GM19351 (cell line): ENCODE results near the gene STK39.
A peak's percentile ranks its signal among the peaks of the same experiment; 100 is the strongest.

Experiments used
- ATAC-seq: cut with Tn5 transposase; IDR thresholded peaks from one replicate; pipeline ENCODE4 v1.9.1; 2021; ENCODE audit warnings: mild to moderate bottlenecking, moderate library complexity; ENCODE audit not compliant: unreplicated experiment

The STK39 gene

DNA sequence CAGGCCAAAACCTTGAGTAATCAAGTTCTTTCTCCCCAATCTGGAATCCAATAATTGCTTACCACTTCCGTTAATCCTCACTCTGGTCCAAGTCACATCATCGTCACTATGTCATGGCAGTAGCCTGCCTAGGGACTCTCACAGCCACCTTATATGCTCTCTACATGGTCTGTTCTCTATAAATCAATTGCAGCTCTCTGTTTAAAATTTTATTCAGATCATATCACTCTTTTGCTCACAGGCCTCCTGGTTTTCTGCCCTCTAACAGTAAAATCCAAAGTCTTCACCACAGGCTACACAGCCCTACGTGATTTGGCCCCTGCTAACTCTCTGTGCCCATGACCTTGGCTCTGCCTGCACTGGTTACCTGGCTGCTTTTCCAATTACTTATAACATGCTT is 188.7 kb downstream of the STK39 start:
- no peak for ATAC-seq

DNA sequence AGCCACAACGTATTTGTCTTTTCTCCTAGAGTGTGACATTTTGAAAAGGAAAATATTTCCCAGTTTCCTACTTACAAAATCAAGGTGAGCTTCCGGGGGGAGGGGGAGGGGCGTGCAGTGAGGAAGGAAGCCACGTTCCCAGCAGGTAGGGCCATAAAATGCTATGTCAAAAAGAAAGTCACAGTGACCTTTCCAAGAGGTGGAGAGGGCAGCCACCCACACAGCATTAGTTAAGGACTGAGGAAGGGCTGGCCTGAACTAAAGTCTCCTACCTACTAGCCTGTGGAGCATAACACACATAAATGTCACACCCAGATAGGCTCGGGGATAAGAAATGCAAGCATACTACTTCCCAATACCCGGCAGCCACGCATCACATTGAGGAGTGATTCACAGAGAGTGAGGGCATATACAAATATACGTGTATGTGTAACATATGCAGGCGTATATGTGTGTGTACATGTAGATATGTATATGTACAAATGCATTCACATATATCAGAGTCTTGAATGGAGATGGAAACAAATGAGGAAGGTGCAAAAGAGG is 191.1 kb downstream of the STK39 start:
- no peak for ATAC-seq

DNA sequence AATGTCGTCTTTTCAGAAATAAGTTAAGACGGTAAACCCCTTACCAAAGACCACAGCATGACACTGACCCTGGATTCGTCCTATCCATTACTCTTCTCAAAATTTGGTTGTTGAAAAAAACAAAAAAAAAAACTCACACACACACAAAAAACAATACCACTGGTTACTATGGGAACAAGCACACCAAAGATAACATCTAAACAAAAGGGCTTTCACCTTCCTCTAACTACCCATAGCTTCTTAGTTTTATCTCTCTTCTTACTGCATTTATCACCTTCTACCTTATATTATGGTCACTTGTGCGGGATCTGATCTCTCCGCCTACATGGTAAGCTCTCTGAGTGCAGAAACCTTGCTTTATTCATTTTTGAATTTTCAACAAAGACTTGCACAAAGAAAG is 192.7 kb downstream of the STK39 start:
- ATAC-seq, result no peak

DNA sequence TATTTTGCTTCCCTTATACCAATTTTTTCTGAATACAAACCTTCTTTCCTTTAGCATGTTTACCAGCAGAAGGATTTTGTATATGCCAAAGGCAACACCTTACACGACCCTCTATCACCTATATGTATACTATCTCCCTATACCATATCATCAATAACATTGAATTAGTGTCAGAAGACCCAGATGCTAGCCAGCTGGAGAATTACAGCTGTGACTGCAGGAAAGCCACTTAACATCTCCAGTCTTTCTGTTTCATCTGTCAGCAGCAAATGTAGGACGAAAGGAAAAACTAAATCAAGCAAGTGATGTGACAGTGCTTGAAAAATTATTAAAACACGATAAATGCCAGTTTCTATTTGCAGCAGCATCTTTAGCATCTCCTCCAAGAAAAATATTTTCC is 193.7 kb downstream of the STK39 start:
- no peak for ATAC-seq

DNA sequence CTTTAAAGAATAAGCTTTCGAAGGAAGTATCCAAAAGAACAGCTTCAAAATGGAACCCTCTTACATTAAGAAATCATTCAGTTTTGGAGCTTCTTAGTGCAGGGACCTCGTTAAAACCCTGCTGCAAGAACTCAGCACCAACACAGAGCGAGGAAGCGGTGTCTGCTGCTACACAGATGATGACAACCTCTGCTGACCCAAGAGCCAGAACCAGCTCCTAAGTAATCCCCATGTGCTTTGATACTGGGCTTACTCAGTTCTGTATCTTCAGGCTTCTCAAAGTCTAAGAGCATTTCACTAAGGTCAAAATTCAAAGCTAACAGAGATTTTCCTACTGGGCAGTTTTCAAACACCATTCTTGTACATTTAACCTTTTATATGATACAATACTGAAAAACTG is 194.6 kb downstream of the STK39 start:
- ATAC-seq, result no peak

DNA sequence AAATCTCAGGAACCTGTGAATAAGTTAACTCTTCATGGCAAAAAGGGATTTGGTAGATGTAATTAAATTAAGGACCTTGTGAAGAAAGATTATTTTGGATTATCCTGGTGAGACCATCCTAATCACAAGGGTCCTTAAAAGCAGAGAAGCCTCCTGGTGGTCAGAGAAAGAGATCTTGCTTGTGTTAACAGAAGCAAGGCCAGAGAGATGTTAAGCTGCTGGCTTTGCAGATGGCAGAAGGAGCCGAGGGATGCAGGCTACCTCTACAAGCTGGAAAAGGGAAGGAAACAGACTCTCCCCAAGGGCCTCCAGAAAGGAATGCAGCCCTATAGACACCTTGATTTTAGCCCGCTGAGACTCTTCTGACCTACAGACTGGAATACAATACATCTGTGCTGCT is 197.0 kb downstream of the STK39 start:
- no peak for ATAC-seq

DNA sequence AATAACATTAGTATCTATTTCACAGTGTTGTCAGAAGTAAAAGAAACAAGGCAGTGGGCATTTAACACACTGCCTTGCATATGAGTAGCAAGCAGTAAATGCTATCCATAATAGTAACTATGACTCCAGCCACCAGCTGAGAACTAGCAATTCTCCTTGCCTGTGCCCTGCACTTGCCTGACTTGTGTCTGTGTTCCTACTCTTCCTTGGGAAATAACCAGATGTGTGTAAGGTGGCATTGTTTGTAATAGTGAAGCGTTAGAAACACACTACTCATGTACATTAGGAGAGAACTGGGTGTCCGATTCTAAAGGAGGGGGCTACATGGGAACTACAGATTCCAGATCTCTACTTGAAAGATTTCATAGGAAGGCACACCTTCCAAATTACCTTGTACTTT is 197.8 kb downstream of the STK39 start:
- ATAC-seq, result no peak

DNA sequence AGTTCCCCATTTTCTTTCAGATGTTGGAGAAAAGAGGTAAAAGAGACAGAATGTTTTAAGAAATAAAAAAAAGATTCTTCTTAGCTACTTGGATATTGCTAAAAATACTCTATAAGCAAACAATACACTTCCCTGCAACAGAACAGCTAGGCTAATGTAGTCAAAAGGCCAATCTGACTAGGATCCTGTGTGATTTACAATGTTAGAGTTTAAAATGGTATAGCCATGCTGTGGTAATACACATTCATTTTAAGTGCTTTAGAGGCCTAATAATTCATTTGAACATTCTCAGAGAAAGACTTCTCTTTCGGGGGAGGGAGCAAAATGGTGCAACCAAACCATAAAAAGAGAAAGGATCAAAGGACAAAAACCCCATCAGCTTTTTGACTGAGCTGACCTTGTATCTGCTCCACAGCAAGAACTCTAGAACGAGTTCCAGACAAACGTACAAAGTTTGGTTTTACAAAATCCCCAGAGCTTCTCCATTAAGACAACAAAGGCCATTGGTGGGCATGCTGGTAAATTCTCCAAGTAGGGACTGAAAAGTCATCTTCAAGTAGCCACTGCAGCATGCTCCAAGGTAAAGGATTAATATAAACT is 200.2 kb downstream of the STK39 start:
- ATAC-seq, result no peak

DNA sequence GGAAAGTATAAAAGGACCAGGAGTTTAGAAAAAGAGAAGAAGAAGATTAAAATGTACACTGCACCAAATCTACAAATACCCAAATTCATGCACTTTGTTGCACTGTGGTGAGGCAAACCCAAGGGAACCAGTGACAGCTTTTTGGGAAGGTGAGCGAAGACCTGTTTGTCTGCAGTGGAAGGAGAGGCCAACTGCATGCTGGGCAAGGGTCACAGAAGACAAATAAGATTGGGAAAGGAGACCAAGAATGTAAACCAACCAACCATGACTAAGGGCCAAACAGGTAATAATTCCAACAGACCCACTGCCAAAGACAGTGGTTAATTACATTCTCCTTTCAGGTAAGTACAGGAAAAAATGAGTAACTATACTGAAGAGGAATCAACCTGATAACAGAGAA is 202.8 kb downstream of the STK39 start:
- ATAC-seq, result no peak

DNA sequence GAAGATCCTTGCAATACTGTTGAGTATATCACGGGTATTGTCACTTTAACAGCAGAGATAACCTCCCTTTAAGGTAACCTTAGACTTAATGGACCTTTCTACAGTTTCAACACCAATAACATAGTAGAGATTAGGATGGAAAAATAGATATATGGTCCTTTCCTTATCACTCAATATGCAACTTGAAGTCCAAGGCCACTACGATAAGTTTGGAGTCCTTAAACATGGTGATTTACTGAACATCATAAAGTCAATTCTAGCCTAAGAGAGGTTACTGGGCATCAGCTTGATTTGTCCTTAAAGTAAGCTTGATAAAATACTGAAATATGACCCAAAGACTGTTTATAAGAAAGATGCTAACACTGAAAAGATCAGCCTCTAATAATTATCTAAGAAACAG is 203.2 kb downstream of the STK39 start:
- ATAC-seq, result no peak

DNA sequence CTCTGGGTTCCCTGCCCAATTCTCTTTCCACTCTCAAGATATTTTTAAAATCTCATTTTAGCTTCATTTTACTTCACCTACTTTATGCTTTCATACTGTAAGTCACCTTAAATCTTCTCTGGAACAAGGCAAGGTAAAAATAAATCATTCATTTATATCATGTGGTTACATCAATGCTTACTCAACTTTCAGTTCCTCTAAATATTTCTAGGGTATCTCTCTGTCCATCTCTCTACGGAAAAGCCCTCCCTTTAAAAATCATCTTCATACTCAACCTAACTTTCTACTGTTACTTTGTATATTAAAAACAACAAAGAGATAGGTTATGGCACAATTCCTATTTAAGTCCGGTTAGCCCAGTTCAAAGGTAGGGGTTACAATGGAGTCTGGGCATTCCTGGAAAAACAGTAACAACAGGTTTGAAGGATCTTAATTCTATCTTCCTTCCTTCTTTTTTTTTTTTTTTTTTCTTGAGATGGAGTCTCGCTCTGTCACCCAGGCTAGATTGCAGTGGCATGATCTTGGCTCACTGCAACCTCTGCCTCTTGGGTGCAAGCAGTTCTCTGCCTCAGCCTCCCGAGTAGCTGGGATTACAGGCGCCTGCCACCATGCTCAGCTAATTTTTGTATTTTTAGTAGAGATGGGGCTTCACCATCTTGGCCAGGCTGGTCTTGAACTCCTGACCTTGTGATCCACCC is 205.1 kb downstream of the STK39 start:
- peak; percentile 94 for ATAC-seq

DNA sequence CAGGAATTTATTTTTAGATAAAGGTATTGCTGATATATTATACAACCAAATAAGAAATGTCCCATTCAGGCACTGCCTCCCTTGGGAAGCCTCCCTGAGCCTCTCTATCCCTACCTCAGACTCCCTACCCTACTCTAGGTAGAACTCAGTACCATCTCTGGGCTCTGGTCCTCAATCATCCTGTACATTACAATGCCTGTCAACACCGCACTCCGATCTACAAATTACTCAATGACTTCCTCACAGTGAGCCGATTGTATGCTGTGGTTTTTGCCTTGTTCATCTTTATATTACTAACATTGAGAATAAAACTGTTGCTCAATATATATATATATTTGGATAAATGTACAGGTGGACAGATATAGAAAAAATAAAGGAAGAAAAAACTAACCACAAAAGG is 207.5 kb downstream of the STK39 start:
- ATAC-seq, result peak; percentile 33

DNA sequence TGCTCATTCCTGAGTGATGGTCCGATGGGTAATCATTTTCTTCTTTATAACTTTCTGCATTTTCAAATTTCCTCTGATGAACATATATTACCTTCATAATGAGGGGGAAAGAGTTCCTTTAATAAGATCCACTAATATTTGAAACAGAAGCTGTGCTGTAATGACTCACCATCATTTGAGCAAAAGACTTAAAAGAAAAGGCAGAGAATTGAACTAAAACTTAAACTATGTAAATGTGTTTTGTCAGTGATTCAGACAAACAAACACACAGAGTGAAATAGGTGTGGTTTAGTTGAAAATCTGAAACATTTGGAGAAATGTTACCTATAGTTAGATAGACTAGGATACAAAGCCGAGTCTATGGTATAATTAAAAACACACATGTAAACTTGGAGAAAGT is 209.6 kb downstream of the STK39 start:
- ATAC-seq, result no peak

DNA sequence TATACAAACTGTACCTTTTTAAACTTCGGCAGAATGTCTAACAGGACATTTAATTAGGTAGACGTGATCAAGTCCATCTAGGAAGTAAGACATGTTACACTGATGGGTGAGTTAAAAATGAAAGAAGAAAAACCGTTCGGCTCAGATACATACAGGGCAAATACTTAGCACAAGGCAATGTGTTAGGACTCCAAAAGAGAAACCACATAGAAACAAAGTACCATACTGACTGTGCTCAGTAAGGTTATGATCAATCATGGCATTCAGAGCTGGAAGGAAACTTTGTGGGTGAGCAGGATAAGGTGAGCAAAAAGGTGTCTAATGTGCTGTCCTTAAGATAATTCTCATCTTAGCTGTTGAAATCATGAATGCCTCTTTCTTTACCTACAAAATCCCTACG is 211.9 kb downstream of the STK39 start:
- peak; percentile 63 for ATAC-seq

DNA sequence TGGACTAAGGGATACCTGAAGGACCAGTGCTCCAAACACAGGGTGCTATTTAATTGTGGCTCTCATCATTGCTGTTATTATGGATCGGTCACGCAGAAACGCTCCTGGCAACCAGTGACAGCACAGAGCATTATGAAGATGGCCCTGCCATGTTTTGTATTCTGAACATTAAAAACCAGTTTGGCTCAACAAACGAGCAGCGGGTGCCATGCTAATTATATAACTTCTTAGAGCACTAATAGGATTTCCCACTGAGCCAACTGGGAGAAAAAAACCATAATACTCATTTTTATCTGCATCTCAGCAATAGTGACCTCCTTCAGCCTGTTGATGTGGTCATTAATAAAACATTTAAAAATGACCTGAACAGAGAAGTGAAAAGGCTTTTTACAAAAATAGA is 212.8 kb downstream of the STK39 start:
- ATAC-seq, result no peak

DNA sequence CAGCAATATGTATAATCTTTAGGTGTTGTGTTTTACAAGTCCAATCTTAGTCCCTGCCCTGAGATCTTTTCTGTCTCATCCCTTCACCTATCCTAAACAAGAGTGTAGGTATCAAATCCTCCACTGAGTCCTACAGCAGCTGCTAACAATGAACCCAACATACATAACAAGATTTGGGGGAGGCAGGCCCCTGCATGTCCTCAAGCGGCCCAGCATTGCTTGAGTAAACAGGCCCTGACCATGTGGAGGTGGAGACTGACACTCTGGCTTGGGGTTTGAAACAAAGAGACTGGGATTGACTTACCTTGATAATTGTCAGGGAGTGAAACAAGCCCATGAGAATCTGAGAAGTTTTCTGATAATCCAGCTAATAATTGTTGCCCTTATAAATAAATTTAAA is 213.4 kb downstream of the STK39 start:
- no peak for ATAC-seq

DNA sequence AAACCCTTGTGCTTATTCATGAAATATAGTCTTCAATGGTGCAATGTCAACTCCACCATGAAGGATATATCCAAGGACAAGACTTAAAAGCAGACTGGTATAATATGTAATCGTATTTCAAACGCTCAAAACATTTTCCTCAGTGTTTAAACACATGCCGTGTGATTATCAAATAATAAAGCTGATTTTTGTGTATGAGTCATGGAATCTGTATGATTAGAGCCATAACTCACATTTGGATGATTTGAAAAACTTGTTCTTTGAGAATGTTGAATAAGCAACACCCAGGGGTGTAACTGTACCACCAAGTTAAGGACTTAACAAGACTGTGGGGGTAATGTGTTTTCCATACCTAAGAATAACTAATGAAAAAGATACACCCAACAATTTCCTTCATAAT is 215.3 kb downstream of the STK39 start:
- no peak for ATAC-seq

DNA sequence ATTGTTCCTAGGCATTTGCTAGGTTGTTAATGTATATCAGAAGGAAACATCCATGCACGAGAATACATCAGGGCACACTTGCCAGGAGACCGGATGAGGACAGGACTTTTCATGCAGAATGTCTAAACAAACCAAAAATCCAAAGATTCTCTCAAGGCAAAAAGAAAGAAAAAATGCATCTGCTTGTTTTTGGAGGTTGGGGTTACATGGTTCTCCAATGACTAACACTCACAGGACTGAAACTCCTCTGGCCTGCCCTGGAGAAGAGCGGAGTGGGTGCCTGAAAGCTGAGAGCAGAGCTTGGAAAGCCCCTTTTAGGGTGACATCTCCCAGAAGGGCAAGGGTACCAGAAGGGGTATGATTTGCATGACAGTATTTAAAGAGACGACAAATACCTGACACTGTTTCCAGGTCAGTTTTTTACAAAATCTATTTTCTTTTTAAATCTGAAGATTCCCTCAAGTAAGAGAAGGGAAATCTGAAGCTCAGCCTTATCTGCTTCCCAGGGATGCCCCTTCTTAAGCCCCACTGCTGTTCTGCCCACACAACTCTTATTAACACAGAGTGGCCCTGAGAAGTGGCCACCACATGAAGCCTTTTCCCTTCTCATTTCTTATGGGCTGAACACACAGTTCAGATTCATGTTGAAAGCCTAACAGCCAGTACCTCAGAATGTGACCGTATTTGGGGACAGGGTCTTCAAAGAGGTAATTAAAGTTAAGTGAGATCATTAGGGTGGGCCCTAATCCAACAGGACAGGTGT is 216.4 kb downstream of the STK39 start:
- peak; percentile 77 for ATAC-seq

DNA sequence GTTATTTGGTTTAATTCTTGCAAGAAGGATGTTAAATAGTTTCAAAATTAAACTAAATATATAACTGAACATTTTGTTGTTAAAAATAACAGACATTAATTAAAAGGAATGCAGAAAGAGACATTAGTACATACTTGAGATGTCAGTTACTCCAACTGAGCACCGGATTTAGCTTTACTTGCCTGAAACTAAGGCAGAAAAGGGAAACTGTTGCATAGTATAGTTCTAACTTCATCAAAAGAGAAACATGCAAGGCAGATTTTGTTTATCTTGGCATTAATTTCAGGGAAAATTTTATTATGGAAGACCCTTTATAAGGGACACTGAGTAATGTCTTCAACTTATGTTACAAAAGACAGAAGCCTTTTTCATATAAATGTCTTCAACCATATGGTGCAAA is 218.3 kb downstream of the STK39 start:
- ATAC-seq, result no peak

DNA sequence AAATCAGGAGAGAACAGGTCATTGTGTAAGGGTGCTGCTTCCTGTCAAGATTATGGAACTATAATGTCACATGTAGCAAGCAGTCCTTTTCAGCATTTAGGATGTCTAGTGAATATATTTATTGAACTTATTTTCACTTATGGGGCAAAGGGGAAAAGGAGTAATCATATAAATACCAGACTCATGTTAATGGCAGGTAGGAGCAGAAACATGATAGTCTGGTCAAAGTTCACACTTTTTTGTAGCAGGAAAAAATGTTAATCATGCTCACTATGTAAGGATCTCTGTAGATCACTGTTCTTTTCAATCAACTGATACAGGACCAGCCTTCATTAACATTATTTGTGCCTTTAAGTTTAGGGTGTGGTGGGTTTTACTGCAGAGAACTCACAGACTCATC is 219.0 kb downstream of the STK39 start:
- no peak for ATAC-seq

DNA sequence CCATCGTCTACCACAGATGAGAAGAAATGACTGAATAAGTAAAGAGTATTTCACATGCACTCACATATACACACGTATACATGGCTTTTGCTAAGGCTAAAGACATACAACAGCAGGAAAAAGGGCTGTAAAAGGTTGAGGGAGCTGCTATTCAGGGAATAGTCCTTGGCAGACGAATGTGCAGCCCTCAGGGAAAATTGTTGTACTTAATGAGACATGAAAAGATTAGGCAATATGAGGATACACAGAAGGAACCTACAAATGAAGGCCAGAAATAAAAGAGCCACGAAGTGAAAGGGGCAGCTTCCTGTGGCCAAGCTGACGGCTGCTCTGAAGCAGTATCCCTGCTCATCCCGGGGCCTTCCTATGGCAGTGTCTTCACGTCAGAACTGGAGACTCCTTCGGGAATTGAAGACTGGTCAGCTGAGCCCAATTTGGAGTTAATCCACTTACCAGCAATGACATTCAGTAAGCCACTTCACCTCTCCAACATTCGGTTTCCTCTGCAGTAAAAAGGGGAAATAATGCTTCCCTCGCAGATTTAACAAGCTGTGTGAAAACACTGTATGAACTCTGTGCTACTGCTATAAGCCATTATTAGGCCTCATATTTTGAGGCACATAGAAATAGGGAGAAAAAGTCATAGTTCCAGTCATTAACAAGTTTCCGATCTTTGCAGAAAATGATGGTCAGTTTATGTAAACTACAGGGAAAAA is 221.8 kb downstream of the STK39 start:
- ATAC-seq, result no peak
